PC-3 (cell line): Measurements from ENCODE around the gene SPACA5.

Source experiments
- CTCF ChIP-seq: fragments of 300-600 bp; sonication (generic); conservative IDR thresholded peaks from 2 replicates; pipeline ENCODE4 v1.5.1; 2017; ENCODE audit warnings: antibody characterized with exemption, low read depth, mild to moderate bottlenecking, low read length
- EZH2phosphoT487 ChIP-seq: fragments of 300-600 bp; sonication (generic); IDR thresholded peaks from 2 replicates; pipeline ENCODE4 v1.6.1; 2018; ENCODE audit warnings: mild to moderate bottlenecking, antibody characterized with exemption, low read length, borderline replicate concordance

DNA sequence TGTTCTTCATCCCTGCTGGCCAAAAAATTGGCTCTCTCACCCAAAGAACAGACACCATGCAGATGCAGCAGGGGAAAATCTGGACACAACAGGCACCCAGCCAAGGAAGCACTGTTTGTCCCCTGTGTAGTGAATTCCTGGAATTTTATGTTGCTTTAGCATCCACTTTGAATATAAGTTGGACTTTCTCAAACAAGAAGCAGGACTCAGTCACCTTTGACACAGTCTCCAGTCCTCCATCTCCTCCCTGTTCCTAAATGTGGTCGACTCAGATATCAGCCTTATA, 14.8 kb upstream of the SPACA5 start:
- TF ChIP-seq EZH2phosphoT487 (no peak), CTCF (no peak)
